Stimulated activated naive CD4-positive, alpha-beta T cell (primary cell): ENCODE data around the gene JAML.
"Not testable (repeated sequence)": the region's sequence is repeated elsewhere in the genome, so short reads cannot be mapped to it uniquely, and the experiment has no call there.

Experiments
- DNase-seq, 6 experiments: peaks; one replicate each; lab custom pipeline; 2025; lab: John Stamatoyannopoulos, UW

Gene JAML

DNA sequence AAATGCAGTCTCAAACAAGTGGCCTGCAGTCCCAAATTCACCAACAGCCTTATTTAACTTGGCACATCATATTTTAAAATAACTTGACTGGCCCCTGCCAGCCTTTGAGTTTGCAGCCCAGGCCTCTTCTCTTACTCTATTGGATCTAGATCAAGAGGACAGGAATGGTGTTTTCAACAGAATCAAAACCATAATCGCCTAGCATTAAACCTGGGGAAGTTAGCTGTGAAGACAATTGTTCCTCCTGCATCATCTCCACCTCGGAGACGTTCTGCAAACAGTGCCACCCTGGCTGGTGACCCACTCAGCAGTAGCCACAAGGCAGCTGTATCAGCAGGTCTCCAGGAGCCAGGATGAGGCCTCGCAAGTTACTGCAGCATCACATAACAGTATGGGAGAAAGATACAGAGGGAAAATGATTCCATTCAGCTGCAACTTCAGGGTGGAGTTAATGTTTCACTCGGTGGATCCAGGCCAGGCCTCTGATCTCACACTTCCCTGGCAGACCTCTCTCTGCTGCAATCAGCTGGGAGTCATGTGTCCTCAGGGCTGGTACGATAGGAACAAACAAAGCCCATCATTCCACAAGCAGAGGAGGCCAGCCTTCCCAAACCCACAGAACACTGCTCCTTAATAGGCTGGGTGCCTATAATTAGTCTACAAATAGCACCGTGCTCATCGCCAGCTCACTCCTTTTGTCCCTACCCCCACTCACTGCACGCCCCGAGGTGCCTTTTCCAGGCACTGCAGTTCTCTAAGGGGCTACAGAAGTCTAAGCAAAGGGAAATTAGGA is 29.8 kb downstream of the JAML start:
- DNase-seq: no peak

DNA sequence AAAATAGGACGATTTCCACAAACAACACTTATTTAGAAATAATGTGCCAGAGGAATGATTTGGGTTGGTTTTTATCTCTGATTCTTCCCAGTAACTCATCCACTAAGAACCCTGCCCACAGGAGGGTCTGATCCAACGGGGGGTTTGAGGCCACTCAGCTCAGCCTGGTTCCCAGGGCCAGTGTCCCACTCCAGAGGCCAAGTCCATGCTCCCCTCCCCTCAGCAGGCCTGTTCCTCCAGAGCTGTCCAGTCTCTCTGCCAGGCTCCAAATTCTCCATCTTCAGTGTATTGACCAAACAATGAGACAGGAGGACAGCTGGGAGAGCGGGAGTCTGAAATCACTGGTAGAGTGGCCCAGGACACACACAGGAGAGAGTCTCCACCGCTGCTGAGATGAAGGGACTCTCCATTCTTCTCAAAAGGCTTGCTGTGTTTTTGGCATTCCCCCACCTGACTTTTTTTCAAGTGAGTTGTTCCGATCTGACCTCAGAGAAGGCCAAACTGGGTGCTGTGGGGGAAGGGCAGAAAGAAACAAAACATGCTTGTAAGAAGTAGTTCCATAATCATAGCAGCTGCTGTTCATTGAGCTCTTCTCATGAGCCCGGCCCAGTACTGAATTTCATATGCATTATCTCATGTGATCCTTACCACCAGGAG is 30.8 kb downstream of the JAML start:
- DNase-seq: no peak

- DNase-seq: not testable (repeated sequence)
These were observed 32.0 kb downstream of the JAML start for GRCh38 chr11:118192817-118193216.

DNA sequence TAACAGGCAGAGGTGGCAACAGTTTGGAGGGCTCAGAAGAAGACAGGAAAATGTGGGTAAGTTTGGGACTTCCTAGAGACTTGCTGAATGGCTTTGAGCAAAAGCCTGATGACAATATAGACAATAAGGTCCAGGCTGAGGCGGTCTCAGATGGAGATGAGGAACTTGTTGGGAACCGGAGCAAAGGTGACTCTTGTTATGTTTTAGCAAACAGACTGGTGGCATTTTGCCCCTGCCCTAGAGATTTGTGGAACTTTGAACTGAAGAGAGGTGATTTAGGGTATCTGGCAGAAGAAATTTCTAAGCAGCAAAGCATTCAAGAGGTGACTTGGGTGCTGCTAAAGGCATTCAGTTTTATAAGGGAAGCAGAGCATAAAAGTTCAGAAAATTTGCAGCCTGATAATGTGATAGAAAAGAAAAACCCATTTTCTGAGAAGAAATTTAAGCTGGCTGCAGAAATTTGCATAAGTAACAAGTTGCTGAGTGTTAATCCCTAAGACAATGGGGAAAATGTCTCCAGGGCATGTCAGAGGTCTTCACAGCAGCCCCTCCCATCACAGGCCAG is 33.8 kb downstream of the JAML start:
- not testable (repeated sequence) for DNase-seq

DNA sequence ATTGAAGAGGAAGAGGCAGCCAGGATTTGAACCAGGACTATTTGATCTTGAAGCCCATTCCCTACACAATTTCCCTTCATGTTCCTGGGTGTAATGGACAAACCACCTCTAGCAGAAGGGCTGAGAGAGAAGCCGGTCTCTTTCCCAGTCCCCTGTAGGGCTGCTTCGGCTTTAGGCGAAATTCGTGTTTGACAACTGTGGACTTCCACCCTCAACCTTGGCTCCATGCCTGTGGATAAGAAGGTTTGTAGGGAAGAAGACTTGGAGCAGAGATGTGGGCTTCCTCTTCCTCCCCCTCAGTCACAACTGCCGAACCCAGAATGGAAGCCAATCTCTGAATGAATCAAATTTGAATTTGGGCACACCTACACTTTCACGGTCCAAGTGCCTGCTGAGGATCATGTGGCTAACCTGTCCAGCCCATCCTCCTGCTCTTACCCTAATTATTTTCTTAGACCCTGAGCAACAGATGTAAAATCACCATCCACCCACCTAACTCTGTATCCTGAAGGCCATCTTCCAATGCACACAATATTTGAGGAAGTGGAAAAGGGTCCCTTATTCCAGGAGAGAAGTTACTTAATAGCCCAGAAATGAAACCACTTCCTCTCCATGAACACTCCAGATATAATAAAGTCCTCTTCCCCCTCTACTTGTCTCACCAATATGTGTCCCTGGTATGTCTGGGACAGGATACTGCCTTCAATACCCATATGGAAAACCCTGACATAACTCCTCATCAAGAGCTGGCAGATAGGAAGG is 38.3 kb downstream of the JAML start:
- DNase-seq: no peak

DNA sequence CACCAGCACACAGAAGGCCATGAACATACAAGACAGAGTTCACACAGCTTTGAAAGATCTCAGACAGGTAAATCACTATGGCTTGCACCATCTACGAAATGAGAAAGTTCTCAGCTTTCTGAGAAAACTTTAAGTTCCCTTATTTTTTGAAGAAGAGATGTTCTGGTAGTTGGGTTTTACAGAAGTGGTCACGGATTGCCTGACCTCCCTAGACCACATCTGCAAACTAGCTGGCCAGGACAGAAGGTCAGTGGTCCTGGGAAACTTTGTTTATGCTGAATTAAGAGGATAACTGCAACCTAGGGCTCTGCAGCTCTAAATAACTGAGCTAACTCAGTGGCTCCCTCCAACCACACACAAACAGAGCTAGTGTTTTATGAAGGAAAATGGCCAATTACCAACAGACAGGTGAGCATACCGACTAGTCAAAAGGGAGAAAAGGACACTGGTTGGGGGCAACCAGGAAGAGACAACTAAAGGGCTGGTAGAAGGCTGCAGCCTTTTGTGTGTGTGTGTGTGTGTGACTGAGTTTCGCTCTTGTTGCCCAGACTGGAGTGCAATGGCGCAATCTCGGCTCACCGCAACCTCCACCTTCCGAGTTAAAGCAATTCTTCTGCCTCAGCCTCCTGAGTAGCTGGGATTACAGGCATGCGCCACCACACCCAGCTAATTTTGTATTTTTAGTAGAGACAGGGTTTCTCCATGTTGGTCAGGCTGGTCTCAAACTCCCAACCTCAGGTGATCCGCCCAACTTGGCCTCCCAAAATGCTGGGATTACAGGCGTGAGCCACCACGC is 39.8 kb downstream of the JAML start:
- no peak for DNase-seq

DNA sequence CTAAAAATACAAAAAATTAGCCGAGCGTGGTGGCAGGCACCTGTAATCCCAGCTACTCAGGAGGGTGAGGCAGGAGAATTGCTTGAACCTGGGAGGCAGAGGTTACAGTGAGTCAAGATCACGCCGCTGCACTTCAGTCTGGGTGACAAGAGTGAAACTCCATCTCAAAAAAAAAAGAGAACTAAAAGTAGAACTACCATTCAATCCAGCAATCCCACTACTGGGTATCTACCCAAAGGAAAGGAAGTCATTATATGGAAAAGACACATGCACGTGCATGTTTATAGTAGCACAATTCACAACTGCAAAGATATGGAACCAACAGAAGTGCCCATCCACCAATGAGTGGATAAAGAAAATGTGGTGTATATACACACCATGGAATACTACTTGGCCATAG is 41.1 kb downstream of the JAML start:
- DNase-seq: not testable (repeated sequence)

DNA sequence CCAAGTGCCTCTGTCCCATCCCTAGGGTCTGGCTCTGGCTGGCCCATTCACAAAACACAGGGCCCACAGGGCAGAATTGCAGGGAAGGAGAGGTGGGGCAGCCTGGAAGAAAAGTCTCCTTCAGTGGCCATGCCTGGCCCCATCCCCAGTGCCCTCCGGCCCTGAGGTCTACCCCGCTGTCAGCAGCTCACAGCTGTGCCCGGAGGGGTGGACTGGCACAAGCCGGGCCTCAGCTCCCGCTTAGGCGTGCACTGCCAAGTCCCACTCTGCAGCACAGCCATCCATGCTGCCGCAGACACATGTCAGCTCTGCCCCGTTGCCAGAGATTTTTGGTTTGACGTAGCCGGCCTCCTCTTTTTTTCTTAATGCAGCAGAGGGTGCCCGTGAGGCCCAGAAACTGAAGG is 44.5 kb downstream of the JAML start:
- no peak for DNase-seq

GRCh38 chr11:118176778-118177134 is 48.1 kb downstream of the JAML start:
- no peak for DNase-seq

DNA sequence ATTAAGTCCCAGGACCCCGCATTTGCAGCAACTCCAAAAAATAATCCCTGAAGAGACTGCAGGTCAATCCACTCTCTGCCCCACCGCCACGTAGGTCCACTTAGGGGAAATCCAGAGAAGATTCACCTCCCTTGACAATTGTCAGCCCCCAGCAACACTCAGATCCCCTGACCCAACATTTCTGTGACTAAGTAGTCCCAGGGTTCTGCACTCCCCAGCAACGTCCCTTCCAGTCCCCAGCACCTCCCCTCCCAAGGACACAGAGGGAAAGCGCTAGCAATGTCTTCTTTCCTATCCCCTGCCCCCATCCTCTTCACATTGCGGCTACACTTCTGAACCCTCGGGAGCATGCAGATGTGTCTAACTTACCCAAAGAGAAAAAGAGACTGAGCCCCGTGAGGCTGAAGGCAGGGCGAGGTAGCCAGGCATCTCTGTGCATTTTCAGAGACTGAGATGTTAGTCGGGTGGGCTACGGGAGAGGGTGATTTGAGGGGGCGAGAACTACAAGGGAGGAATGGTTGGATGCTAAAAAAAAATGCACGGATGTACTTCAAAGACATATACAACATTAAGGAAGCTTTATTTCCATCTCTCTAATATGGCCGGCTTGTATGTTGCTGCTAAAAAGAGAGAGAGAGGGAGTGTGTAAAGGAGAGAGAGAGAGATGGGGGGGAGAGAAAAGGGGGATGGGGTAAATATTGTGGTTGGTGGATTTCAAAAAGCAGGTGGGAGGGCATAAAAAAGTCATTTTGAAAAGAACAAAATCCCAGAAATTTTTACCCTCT is 48.6 kb downstream of the JAML start, which contains the start of gene SCN2B:
Gene SCN2B (minus strand): TSS at position 647 of the 785 bp plus-strand sequence. CDS start 208 bp downstream, at position 439.
- DNase-seq: no peak

GRCh38 chr11:118175031-118175992 is 49.5 kb downstream of the JAML start:
- no peak for DNase-seq

DNA sequence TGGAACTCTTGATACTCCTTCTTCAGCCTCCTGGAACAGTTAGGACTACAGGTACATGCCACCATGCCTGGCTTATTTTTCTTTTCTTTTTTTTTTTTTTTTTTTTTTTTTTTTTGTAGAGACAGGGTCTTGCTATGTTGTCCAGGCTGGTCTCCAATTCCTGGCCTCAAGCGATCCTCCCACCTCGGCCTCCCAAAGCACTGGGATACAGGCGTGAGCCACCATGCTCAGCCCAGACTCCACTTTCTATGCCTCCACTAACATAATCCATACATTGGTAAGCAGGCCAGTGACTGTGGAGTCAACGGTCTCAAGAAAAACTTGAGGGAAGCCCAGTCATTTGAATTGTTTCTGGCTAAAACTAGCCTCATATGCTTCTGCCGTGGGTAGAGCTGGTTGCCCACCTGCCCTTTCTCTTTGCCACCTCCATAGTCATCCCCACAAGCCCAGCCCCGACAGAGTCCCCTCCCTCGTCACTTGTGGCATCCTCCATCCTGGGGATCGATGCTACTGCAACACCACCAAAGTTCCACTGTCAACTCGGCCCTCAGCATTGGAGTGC is 50.7 kb downstream of the JAML start:
- no peak for DNase-seq

DNA sequence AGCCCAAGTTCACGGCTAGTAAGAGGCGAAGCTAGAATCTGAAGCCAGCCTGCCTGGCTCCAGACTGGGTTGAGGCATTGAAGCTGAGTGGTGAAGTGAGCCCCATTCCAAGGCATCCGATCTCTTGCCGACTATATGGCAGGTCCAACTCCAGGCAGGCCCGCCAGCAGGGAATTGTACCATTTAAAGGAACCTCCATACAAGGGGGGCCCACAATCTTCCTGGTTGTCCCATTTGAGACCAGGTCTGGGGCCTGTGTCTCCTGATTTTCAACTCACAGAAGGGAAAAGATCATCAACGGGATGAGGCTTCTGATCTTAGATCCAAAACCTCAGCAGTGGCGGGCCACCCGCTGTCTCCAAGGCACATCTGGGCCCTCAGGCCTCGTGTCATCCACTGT is 52.5 kb downstream of the JAML start:
- no peak for DNase-seq

- DNase-seq: peak; percentile 33 to 77 (median 62)
These were observed 53.3 kb downstream of the JAML start for GRCh38 chr11:118171269-118172062.

DNA sequence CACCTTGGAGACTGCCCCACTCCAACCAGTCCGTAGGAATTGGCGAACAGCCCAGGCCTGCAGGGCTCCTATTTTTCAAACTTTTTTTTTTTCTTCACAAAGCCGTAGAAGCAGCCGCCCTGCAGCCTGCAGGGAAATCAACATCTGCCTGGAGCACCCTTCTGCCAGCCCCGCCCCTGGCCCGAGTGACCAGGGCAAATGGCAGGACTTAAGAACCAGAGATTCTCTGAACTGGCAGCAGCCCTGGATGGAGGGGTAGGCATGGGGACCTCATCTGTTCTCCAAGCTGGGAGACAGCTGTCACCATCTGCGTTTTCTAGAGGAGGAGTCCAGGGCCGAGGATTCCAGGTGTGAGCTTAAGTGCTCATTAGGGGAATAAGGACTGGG is 53.9 kb downstream of the JAML start:
- no peak for DNase-seq

- no peak for DNase-seq
These were observed 54.6 kb downstream of the JAML start for GRCh38 chr11:118170231-118170630.

DNA sequence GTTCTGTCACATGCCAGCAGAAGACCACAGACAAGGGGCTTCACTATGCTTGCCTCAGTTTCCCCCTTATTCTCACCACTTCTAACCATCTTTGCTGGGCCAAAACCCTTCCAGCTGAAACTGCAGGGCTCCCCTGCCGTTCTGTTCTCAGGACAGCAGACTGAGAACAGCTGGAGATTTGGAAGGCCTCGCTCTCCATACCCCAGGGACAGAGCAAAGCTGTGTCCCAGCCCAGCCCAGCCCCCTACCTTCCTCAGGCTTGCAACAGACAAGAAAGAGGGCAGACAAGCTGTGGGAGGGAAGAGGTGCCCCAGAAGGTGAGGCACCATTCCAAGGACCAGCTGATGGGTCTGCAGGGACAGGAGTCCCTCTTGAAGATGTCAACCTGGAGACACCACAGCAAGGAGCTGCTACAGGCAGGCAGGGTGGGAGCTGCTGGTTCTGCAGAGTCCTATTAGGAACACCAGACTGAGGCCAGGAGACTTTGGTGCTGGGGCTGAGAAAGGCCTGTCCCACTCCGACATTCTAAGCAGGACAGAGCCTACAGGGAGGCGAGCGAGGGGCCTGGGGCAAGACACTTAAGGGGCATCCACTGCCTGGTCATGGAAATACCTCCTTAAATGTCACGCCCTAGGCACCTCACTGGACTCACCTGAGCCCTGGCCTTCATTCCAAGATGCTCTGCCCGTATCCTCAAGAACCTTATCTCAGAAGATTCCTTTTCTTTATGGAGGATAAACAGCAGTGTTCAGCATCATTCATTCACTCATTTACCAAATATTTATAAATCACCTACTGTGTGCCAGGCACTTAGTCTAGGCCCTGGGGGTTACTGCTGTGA is 55.3 kb downstream of the JAML start:
- DNase-seq: no peak

DNA sequence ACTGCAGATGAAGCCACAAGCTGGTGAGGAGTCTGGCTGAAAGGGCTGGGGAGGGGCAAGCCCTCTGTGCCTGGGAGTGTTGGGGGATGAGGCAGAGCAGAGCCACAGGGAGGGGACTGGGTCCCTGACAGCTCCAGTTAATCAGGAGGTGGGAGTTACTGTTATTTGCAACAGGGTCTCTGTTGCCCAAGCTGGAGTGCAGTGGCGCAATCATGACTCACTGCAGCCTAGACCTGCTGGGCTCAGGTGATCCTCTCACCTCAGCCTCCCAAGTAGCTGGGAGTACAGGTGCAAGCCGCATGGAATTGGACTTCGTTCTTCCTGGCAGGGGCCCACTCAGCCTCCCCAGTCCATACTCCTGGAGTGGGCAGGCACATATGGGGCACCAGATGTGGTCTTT is 56.1 kb downstream of the JAML start:
- no peak for DNase-seq
